Ovary (tissue), 10 donors: Measurements from ENCODE around the gene CTCF. TPM values are rescaled to one million over a fixed set of nuclear protein-coding genes. Genes with fewer than 3 reads are reported as not detected.
"Not testable (repeated sequence)": the region's sequence is repeated elsewhere in the genome, so short reads cannot be mapped to it uniquely, and the experiment has no call there.

Experiments
- DNase-seq, 5 donors: peaks; one replicate each; pipeline ENCODE4 v3.0.0-alpha.2; 2019 to 2020
- H3K27ac ChIP-seq, 2 donors: fragments of 200-600 bp; one replicate each; pipeline versions ENCODE4 v1.5.1 to v1.8.0; 2019 to 2022
- H3K27me3 ChIP-seq: fragments of 200-600 bp; one replicate; pipeline ENCODE4 v1.8.0; 2022
- H3K36me3 ChIP-seq: fragments of 200-600 bp; sonication (generic); one replicate; pipeline ENCODE4 v1.5.1; 2019
- H3K4me1 ChIP-seq: one replicate; pipeline ENCODE4 v1.8.1; 2013; ENCODE audit warnings: mild to moderate bottlenecking, moderate library complexity; ENCODE audit not compliant: insufficient read depth
- H3K4me3 ChIP-seq: fragments of 200-600 bp; sonication (generic); one replicate; pipeline ENCODE4 v1.5.1; 2017
- H3K9me3 ChIP-seq, 2 donors: fragments of 200-600 bp in 1 of 2; sonication (generic) in 1 of 2; one replicate each; pipeline versions ENCODE4 v1.5.1 to v1.8.1; 2013 to 2019; ENCODE audit warnings: mild to moderate bottlenecking in 1 of 2, moderate library complexity in 1 of 2
- CTCF ChIP-seq, 3 donors: fragments of 450-650 bp in 2 of 3; fragments of 200-600 bp in 1 of 3; IDR thresholded peaks; one replicate each; pipeline versions ENCODE4 v1.5.1 to v1.8.0; 2016 to 2022; ENCODE audit warnings: antibody characterized with exemption in 3 of 3, mild to moderate bottlenecking in 1 of 3
- EP300 ChIP-seq: sonication (generic); formaldehyde crosslinking; IDR thresholded peaks from one replicate; pipeline ENCODE4 v1.6.1; 2017; ENCODE audit warnings: antibody characterized with exemption
- POLR2A ChIP-seq: fragments of 450-650 bp; IDR thresholded peaks from one replicate; pipeline ENCODE4 v1.6.1; 2017; ENCODE audit warnings: antibody characterized with exemption, mild to moderate bottlenecking, moderate library complexity
- WGBS, 3 donors: extraction: QIAGEN DNeasy Blood & Tissue Kit in 1 of 3; methylation state at CpG; one replicate each; pipeline versions ENCODE4 v1.1.5 to v1.1.7; 2013 to 2017; 5-methylcytosine and 5-hydroxymethylcytosine counted together
- intact Hi-C, 4 donors: fragments of 100-400 bp; cut with DNase I; formaldehyde crosslinking; loops; one replicate each; pipeline versions ENCODE4 v1.11.0 to v1.15.1; 2022 to 2023
- long read RNA-seq, 3 donors: library from polyadenylated mRNA in 2 of 3; unstranded in 2 of 3; transcript quantifications; one replicate each; pipeline ENCODE4 v2.0.0 and lab custom pipeline, GENCODE V29; 2021 to 2026
- polyA plus RNA-seq, 2 donors: library from polyadenylated mRNA; stranded (reverse); fragments of 200-250 nt in 1 of 2; fragments of 350-450 nt in 1 of 2; fragmentation: Illumina TruSeq in 1 of 2; extraction: RNeasy Lipid Tissue Mini Kit (QIAGEN cat#74804) in 1 of 2; gene quantifications; one replicate each; pipeline ENCODE4 v1.2.3, GENCODE V29; 2013 to 2014
- total RNA-seq, 7 donors: library from RNA; depleted of rRNA in 2 of 7; stranded (reverse); fragments of >200 nt in 2 of 7; fragmentation: NEBNext Ultra II Directional in 3 of 7; extraction: Animal tissue kit (Norgen Biotek cat#: 25700) in 3 of 7; gene quantifications; one replicate each; pipeline versions ENCODE4 v1.1.0 to v1.2.4, GENCODE V29; 2016 to 2023
- donor health status: DM: no; HTN: no; CAD: no; lungs with moderate emphysema.
- donor health status: DM: no; HTN: no; CAD: no.
- donor health status: Bipolar disorder and iron deficiency.
- donor health status: DM: yes; HTN: yes; CAD: no.
- donor health status: DM: no; HTN: no; CAD: no.
- donor health status: DM: yes; HTN: yes; CAD: no.

The CTCF gene
- total RNA-seq (10 to 100 TPM; 21.0 to 47.6 (median 42.2) TPM), polyA plus RNA-seq (10 to 100 TPM; 26.8 to 48.4 TPM)
- long read RNA-seq, donor 1, transcript CTCF-211 (6 exons, 2,833 nt), result minor isoform, 7 of 36 reads
- long read RNA-seq, donor 1, transcript CTCF-214 (10 exons, 3,521 nt), result major isoform, 10 of 36 reads
- long read RNA-seq, donor 1, partial matches to known transcripts, result 19 of 36 reads
- long read RNA-seq, donor 1, other reads (novel, unspliced or antisense), result 0 of 36 reads
- long read RNA-seq, donor 2, partial matches to known transcripts, result 58 of 67 reads
- long read RNA-seq, donor 2, other reads (novel, unspliced or antisense), result 5 of 67 reads
- long read RNA-seq, donor 3, transcript CTCF-217 (12 exons, 3,706 nt), result minor isoform, 7 of 83 reads
- long read RNA-seq, donor 3, transcript CTCF-201 (12 exons, 3,941 nt), result major isoform, 62 of 83 reads
- long read RNA-seq, donor 3, partial matches to known transcripts, result 9 of 83 reads
- long read RNA-seq, donor 3, other reads (novel, unspliced or antisense), result 1 of 83 reads

- intact Hi-C loops, result loop anchor here in 3 of 4 donors (2.0 to 5.0 kb wide), 5 partner anchors 34 to 105 kb away; partner anchors contain the start of genes AGRP (in 1 of the 3), ATP6V0D1 (in 1 of the 3), C16orf86 (in 1 of the 3) and CARMIL2 (in 1 of the 3)
- 0 to 1% (median 1%) methylated on average over 16 to 60 of the region's 62 CpGs for WGBS, 3 donors
- DNase-seq, result peak in 4 of 5 donors; percentile 83 to 90 (median 85)
These were observed at the start of gene CTCF for GRCh38 chr16:67562526-67562917. CTCF (plus strand) TSS chr16:67562526; CDS start chr16:67610833, 48,307 bp downstream.

GRCh38 chr16:67513892-67514291 is 48.4 kb upstream of the CTCF start:
- not testable (repeated sequence) for DNase-seq, H3K9me3 ChIP-seq, H3K27me3 ChIP-seq, H3K27ac ChIP-seq, H3K4me1 ChIP-seq, H3K4me3 ChIP-seq, H3K36me3 ChIP-seq
- intact Hi-C loops, result loop anchor here in 1 of 4 donors (2.0 to 5.0 kb wide), 2 partner anchors 19 to 1213 kb away; no protein-coding TSS in a partner anchor
- WGBS, 3 donors, result 93 to 100% (median 96%) methylated on average over 1 of the region's 1 CpG

More at GRCh38 chr16:67562526-67562917, at the start of gene CTCF:
- Histone ChIP-seq H3K27ac (peak within 1 kb of the TSS; percentile 98), H3K36me3 (no peaks in the 10 kb centered on the region), H3K9me3 (no peaks in the 10 kb centered on the region), H3K27me3 (no peaks in the 10 kb centered on the region), H3K4me1 (peaks cover 4% of the 10 kb centered on the region), H3K4me3 (peak within 1 kb of the TSS; percentile 89)
- TF ChIP-seq CTCF (IDR thresholded peaks at IDR 0.05), result peak in 2 of 3 donors; percentile 94 to 96
- no peak for TF ChIP-seq EP300
- no peak for TF ChIP-seq POLR2A

GRCh38 chr16:67514382-67514828 is 47.9 kb upstream of the CTCF start:
- H3K9me3 ChIP-seq, result no peaks in the 10 kb centered on the region
- intact Hi-C loops, result loop anchor here in 1 of 4 donors (2.0 to 5.0 kb wide), 2 partner anchors 20 to 1213 kb away; no protein-coding TSS in a partner anchor
- no peaks in the 10 kb centered on the region for H3K4me1 ChIP-seq
- H3K4me3 ChIP-seq, result no peak overlapping the region
- peak; percentile 20 to 70 (median 55) for TF ChIP-seq CTCF (IDR thresholded peaks at IDR 0.05)
- no peak for TF ChIP-seq EP300
- no peak for TF ChIP-seq POLR2A
- H3K27me3 ChIP-seq, result no peaks in the 10 kb centered on the region
- WGBS, 3 donors, result 4 to 11% (median 7%) methylated on average over 8 of the region's 8 CpGs
- H3K36me3 ChIP-seq, result no peaks in the 10 kb centered on the region
- no peak overlapping the region for H3K27ac ChIP-seq
- DNase-seq, result peak; percentile 71 to 86 (median 80)

- DNase-seq, result no peak
- intact Hi-C loops, result loop anchor here in 1 of 4 donors (5.0 kb wide), 1 partner anchor 34 kb away; the partner anchor contains the start of genes AGRP and ATP6V0D1
- 65 to 76% (median 75%) methylated on average over 12 of the region's 12 CpGs for WGBS, 3 donors
- Histone ChIP-seq H3K36me3 (no peaks in the 10 kb centered on the region), H3K4me1 (no peaks in the 10 kb centered on the region), H3K27me3 (no peaks in the 10 kb centered on the region), H3K27ac (no peak overlapping the region), H3K4me3 (no peak overlapping the region), H3K9me3 (no peaks in the 10 kb centered on the region)
- TF ChIP-seq CTCF (IDR thresholded peaks at IDR 0.05) (no peak), POLR2A (no peak), EP300 (no peak)
These were observed 45.8 kb upstream of the CTCF start for GRCh38 chr16:67516296-67517154.
